ENCODE results near the gene PCDHGB5.

GRCh38 chr5:141420855-141421488 lies 23.2 kb downstream of the PCDHGB5 start, which contains the start of gene PCDHGA11:
- TF ChIP-seq RAD21 (IDR thresholded peaks at IDR 0.05; ENCODE audit: low read depth) (peak; percentile 43; the same call in 1 of the 2 replicates), MAX (IDR thresholded peaks at IDR 0.05) (no peak), CEBPB (IDR thresholded peaks at IDR 0.05) (no peak), YY1 (IDR thresholded peaks at IDR 0.05; ENCODE audit: low read depth) (no peak), ZBTB7A (IDR thresholded peaks at IDR 0.05; ENCODE audit: low read depth) (no peak), TEAD4 (IDR thresholded peaks at IDR 0.05) (no peak), REST (IDR thresholded peaks at IDR 0.05; ENCODE audit: low read depth) (no peak), NFIC (IDR thresholded peaks at IDR 0.05) (no peak), EGR1 (IDR thresholded peaks at IDR 0.05) (no peak), FOXM1 (IDR thresholded peaks at IDR 0.05; ENCODE audit: borderline replicate concordance, low read depth) (no peak), TAF1 (IDR thresholded peaks at IDR 0.05; ENCODE audit: low read depth) (no peak), EP300 (IDR thresholded peaks at IDR 0.05; ENCODE audit: borderline replicate concordance) (no peak)
- TF ChIP-seq, protein P1, sequence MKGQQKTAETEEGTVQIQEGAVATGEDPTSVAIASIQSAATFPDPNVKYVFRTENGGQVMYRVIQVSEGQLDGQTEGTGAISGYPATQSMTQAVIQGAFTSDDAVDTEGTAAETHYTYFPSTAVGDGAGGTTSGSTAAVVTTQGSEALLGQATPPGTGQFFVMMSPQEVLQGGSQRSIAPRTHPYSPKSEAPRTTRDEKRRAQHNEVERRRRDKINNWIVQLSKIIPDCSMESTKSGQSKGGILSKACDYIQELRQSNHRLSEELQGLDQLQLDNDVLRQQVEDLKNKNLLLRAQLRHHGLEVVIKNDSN (IDR thresholded peaks at IDR 0.05) = no peak

Data from Ishikawa (cell line).